B cell (primary cell): ENCODE data around the gene TMEM145. TPM values are rescaled to one million over a fixed set of nuclear protein-coding genes. Genes with fewer than 3 reads are reported as not detected.

Source experiments
- ATAC-seq: fragments of 200-7000 bp; cut with Tn5 transposase; one replicate; pipeline ENCODE4 v1.10.0; 2021; ENCODE audit warnings: low read depth, mild to moderate bottlenecking, moderate number of reproducible peaks, moderate library complexity
- CTCF ChIA-PET: fragments of 350-600 bp; sonication (Branson Sonifier 250); formaldehyde crosslinking; loops from one replicate; lab custom pipeline; 2021; ENCODE audit warnings: antibody characterized with exemption, inconsistent platforms; lab: Charles Lee
- POLR2A ChIA-PET: fragments of 350-600 bp; sonication (Branson Sonifier 250); formaldehyde crosslinking; loops from one replicate; lab custom pipeline; 2021; ENCODE audit warnings: antibody characterized with exemption; lab: Charles Lee
- DNase-seq: peaks from one replicate; pipeline ENCODE4 v3.0.0; 2013
- H2AFZ ChIP-seq: 2 replicates; pipeline ENCODE4 v1.6.1; 2012; ENCODE audit warnings: mild to moderate bottlenecking, low read depth, low read length; ENCODE audit not compliant: insufficient read depth, poor library complexity, severe bottlenecking
- H3K27ac ChIP-seq, 2 donors: 1 replicate in 1 of 2; 2 replicates in 1 of 2; pipeline ENCODE4 v1.5.1; 2012 to 2013; ENCODE audit warnings: low read length in 2 of 2, mild to moderate bottlenecking in 2 of 2, moderate library complexity in 1 of 2
- H3K27me3 ChIP-seq, 4 experiments: fragments of 200-600 bp in 1 of 4; sonication (generic) in 1 of 4; replicated peaks in 1 of 4; 1 replicate in 2 of 4; 2 replicates in 2 of 4; pipeline versions ENCODE4 v1.6.1 to v1.7.0; 2013 to 2016; ENCODE audit warnings: low read length in 3 of 4, mild to moderate bottlenecking in 2 of 4, mixed read lengths in 1 of 4, moderate library complexity in 1 of 4; ENCODE audit not compliant: insufficient read depth in 4 of 4, control insufficient read depth in 3 of 4; ENCODE audit errors: control extremely low read depth in 1 of 4
- H3K36me3 ChIP-seq, 2 experiments: replicated peaks in 1 of 2; 1 replicate in 1 of 2; 2 replicates in 1 of 2; pipeline versions ENCODE4 v1.6.1 to v1.7.1; 2013; ENCODE audit warnings: low read length in 1 of 2; ENCODE audit not compliant: insufficient read depth in 2 of 2, control insufficient read depth in 1 of 2; ENCODE audit errors: control extremely low read depth in 1 of 2, extremely low read depth in 1 of 2
- H3K4me1 ChIP-seq, 2 donors: fragments of 200-600 bp in 1 of 2; sonication (generic) in 1 of 2; 1 replicate in 1 of 2; 2 replicates in 1 of 2; pipeline versions ENCODE4 v1.5.1 to v1.6.1; 2013 to 2017; ENCODE audit warnings: low read length in 2 of 2; ENCODE audit not compliant: control insufficient read depth in 2 of 2, insufficient read depth in 2 of 2
- H3K4me2 ChIP-seq: replicated peaks from 2 replicates; pipeline ENCODE3; 2012; ENCODE audit warnings: mild to moderate bottlenecking, low read depth, low read length; ENCODE audit not compliant: poor library complexity, severe bottlenecking
- H3K4me3 ChIP-seq, 5 experiments: fragments of 200-600 bp in 1 of 5; sonication (generic) in 1 of 5; 1 replicate in 3 of 5; 2 replicates in 2 of 5; pipeline versions ENCODE4 v1.5.1 to v1.7.0; 2011 to 2016; ENCODE audit warnings: low read length in 4 of 5, mild to moderate bottlenecking in 4 of 5, low read depth in 2 of 5, control low read depth in 1 of 5, moderate library complexity in 1 of 5; ENCODE audit not compliant: insufficient read depth in 1 of 5; ENCODE audit errors: control extremely low read depth in 1 of 5, extremely low read depth in 1 of 5
- H3K79me2 ChIP-seq: fragments of 200-600 bp; sonication (generic); one replicate; pipeline ENCODE4 v1.6.0; 2016; ENCODE audit warnings: low read length; ENCODE audit not compliant: control insufficient read depth, insufficient read depth
- H3K9ac ChIP-seq: fragments of 200-600 bp; sonication (generic); 2 replicates; pipeline ENCODE4 v1.6.1; 2017; ENCODE audit warnings: mild to moderate bottlenecking, low read length, moderate library complexity
- H3K9me3 ChIP-seq, 3 donors: one replicate each; pipeline versions ENCODE4 v1.6.1 to v1.7.1; 2013; ENCODE audit warnings: low read length in 2 of 3; ENCODE audit not compliant: control insufficient read depth in 2 of 3, insufficient read depth in 1 of 3; ENCODE audit errors: control extremely low read depth in 1 of 3
- H4K20me1 ChIP-seq: 2 replicates; pipeline ENCODE4 v1.6.0; 2012; ENCODE audit warnings: mild to moderate bottlenecking, low read length; ENCODE audit not compliant: insufficient read depth, control insufficient read depth, poor library complexity, severe bottlenecking
- H3K27ac Mint-ChIP-seq: one replicate; pipeline ENCODE4 v1.8.0; 2021; ENCODE audit warnings: mixed read lengths
- H3K27me3 Mint-ChIP-seq: one replicate; pipeline ENCODE4 v1.8.0; 2021; ENCODE audit warnings: mixed read lengths
- H3K4me1 Mint-ChIP-seq: one replicate; pipeline ENCODE4 v1.8.0; 2021; ENCODE audit warnings: mixed read lengths
- H3K4me3 Mint-ChIP-seq: one replicate; pipeline ENCODE4 v1.8.0; 2021; ENCODE audit warnings: mixed read lengths
- H3K9me3 Mint-ChIP-seq: one replicate; pipeline ENCODE4 v1.8.0; 2022; ENCODE audit warnings: mixed read lengths; ENCODE audit not compliant: insufficient read depth
- EZH2 ChIP-seq: IDR thresholded peaks from 2 replicates; pipeline ENCODE4 v1.6.1; 2012; ENCODE audit warnings: borderline replicate concordance, low read depth, mild to moderate bottlenecking, moderate library complexity, low read length; ENCODE audit not compliant: insufficient read depth, poor library complexity, severe bottlenecking
- WGBS: methylation state at CpG from one replicate; pipeline ENCODE4 v1.1.5; 2013; ENCODE audit warnings: missing lambda C conversion rate; ENCODE audit not compliant: insufficient coverage; 5-methylcytosine and 5-hydroxymethylcytosine counted together
- intact Hi-C: fragments of 100-400 bp; cut with micrococcal nuclease; formaldehyde crosslinking; loops from one replicate; pipeline ENCODE4 v1.10.0; 2022
- polyA plus RNA-seq: library from polyadenylated mRNA; depleted of rRNA; stranded (reverse); fragments of >200 nt; gene quantifications from 2 replicates; pipeline ENCODE4 v1.2.3, GENCODE V29; 2012
- total RNA-seq, 2 donors: library from RNA; stranded (reverse); fragments of 120-200 nt in 1 of 2; gene quantifications; 1 replicate in 1 of 2; 2 replicates in 1 of 2; pipeline versions ENCODE4 v1.2.3 to v1.2.4, GENCODE V29; 2013 to 2022
- TF ChIP-seq, protein P1 (sequence below): fragments of 200-600 bp; IDR thresholded peaks from one replicate; pipeline ENCODE4 v1.8.0; 2022; ENCODE audit warnings: antibody characterized with exemption, mild to moderate bottlenecking

The TMEM145 gene
- total and polyA plus RNA-seq, 2 donors (not counting 1 experiment from before 2014, with no cell fraction given) = not detected

DNA sequence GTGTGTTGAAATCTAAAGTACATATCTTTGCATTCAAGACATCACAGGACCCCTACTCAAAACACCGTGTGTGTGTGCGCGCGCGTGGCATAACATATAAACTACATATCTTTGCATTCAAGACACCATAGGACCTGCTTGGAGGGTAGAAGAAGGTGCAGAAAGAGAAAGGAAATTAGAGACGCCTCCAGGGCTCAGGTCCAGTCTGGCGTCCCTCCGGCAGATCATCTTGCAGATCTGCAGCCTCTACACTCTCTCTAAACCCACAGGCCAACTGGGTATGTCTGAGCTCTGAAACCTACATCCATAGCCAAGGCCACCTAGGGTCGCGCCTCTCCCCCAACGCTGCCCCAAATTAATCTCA is 10.0 kb upstream of the TMEM145 start:
- Histone ChIP-seq H3K9ac (peak overlapping the region; percentile 75), H3K27me3 (no peaks in the 10 kb centered on the region), H3K4me1 (peaks cover 17 to 22% of the 10 kb centered on the region in 2 donors), H3K9me3 (no peaks in the 10 kb centered on the region), H3K4me2 (peak overlapping the region; percentile 85), H3K27ac (no peak overlapping the region), H4K20me1 (no peaks in the 10 kb centered on the region), H3K79me2 (no peaks in the 10 kb centered on the region), H2AFZ (peak overlapping the region; percentile 81), H3K4me3 (peak overlapping the region in 4 of 5 experiments; percentile 58 to 80 (median 70)), H3K36me3 (no peaks in the 10 kb centered on the region)
- peak overlapping the region; percentile 78 for H3K27ac Mint-ChIP-seq
- intact Hi-C loops = no loop called here
- no peak for TF ChIP-seq EZH2
- TF ChIP-seq, protein P1, sequence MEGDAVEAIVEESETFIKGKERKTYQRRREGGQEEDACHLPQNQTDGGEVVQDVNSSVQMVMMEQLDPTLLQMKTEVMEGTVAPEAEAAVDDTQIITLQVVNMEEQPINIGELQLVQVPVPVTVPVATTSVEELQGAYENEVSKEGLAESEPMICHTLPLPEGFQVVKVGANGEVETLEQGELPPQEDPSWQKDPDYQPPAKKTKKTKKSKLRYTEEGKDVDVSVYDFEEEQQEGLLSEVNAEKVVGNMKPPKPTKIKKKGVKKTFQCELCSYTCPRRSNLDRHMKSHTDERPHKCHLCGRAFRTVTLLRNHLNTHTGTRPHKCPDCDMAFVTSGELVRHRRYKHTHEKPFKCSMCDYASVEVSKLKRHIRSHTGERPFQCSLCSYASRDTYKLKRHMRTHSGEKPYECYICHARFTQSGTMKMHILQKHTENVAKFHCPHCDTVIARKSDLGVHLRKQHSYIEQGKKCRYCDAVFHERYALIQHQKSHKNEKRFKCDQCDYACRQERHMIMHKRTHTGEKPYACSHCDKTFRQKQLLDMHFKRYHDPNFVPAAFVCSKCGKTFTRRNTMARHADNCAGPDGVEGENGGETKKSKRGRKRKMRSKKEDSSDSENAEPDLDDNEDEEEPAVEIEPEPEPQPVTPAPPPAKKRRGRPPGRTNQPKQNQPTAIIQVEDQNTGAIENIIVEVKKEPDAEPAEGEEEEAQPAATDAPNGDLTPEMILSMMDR = no peak
- peaks cover 25% of the 10 kb centered on the region for H3K4me1 Mint-ChIP-seq
- 97% methylated on average over 3 of the region's 11 CpGs for WGBS
- no peaks in the 10 kb centered on the region for H3K9me3 Mint-ChIP-seq
- ChIA-PET POLR2A (interaction anchor here (1.3 kb wide), 1 partner anchor 12 kb away, joined by 3 read pairs; no protein-coding TSS in a partner anchor), CTCF (interaction anchor here (0.5 to 1.2 kb wide), 2 partner anchors 18 to 121 kb away, joined by 3 read pairs; no protein-coding TSS in a partner anchor)
- no peaks in the 10 kb centered on the region for H3K27me3 Mint-ChIP-seq
- peak overlapping the region; percentile 91 for H3K4me3 Mint-ChIP-seq
- no peak for DNase-seq
- no peak for ATAC-seq

- Histone ChIP-seq H3K27me3 (no peaks in the 10 kb centered on the region), H3K36me3 (no peaks in the 10 kb centered on the region), H3K4me2 (no peak overlapping the region), H3K9me3 (no peaks in the 10 kb centered on the region), H3K79me2 (no peaks in the 10 kb centered on the region), H3K9ac (no peak overlapping the region), H4K20me1 (no peaks in the 10 kb centered on the region), H3K27ac (no peak overlapping the region), H3K4me1 (peaks cover 17 to 22% of the 10 kb centered on the region in 2 donors), H2AFZ (no peak overlapping the region), H3K4me3 (no peak overlapping the region)
- no CpG with 5 or more reads among the region's 8 CpGs for WGBS
- ChIA-PET POLR2A (interaction anchor here (0.9 kb wide), 1 partner anchor 22 kb away, joined by 9 read pairs; no protein-coding TSS in a partner anchor), CTCF (interaction anchor here (0.6 to 1.0 kb wide), 5 partner anchors 8 to 194 kb away, joined by 3 to 7 read pairs (median 4); no protein-coding TSS in a partner anchor)
- ATAC-seq (no peak), DNase-seq (no peak)
- H3K27me3 Mint-ChIP-seq = no peaks in the 10 kb centered on the region
- H3K4me1 Mint-ChIP-seq = peaks cover 25% of the 10 kb centered on the region
- no peak overlapping the region for H3K27ac Mint-ChIP-seq
- H3K9me3 Mint-ChIP-seq = no peaks in the 10 kb centered on the region
- peak overlapping the region; percentile 91 for H3K4me3 Mint-ChIP-seq
- intact Hi-C loops = no loop called here
- TF ChIP-seq, protein P1 = no peak
- no peak for TF ChIP-seq EZH2
These were observed 9.2 kb upstream of the TMEM145 start for GRCh38 chr19:42303876-42304275.
